Smooth muscle cell (in vitro differentiated cells): ENCODE results near the gene SNAP29. TPM values are rescaled to one million over a fixed set of nuclear protein-coding genes. Genes with fewer than 3 reads are reported as not detected.

Source experiments
- DNase-seq: peaks from one replicate; lab custom pipeline; 2025; ENCODE audit not compliant: unreplicated experiment; lab: John Stamatoyannopoulos, UW
- H2AFZ ChIP-seq: fragments of 200-600 bp; sonication (generic); 2 replicates; pipeline ENCODE4 v1.6.0; 2016; ENCODE audit warnings: antibody characterized with exemption, low read depth, mild to moderate bottlenecking
- H3F3A ChIP-seq: fragments of 200-600 bp; sonication (generic); 2 replicates; pipeline ENCODE4 v1.6.0; 2017; ENCODE audit warnings: antibody characterized with exemption, low read depth
- H3K27ac ChIP-seq: fragments of 200-600 bp; sonication (generic); 2 replicates; pipeline ENCODE4 v1.5.1; 2016; ENCODE audit warnings: low read depth, mild to moderate bottlenecking
- H3K27me3 ChIP-seq: fragments of 200-600 bp; sonication (generic); 2 replicates; pipeline ENCODE4 v1.6.1; 2016; ENCODE audit warnings: low read depth, mild to moderate bottlenecking
- H3K36me3 ChIP-seq: fragments of 200-600 bp; sonication (generic); 2 replicates; pipeline ENCODE4 v1.5.1; 2016; ENCODE audit warnings: low read depth
- H3K4me1 ChIP-seq: fragments of 200-600 bp; sonication (generic); 2 replicates; pipeline ENCODE4 v1.5.1; 2016; ENCODE audit warnings: low read depth
- H3K4me2 ChIP-seq: fragments of 200-600 bp; sonication (generic); 2 replicates; pipeline ENCODE4 v1.6.0; 2016; ENCODE audit warnings: mild to moderate bottlenecking
- H3K4me3 ChIP-seq: fragments of 200-600 bp; sonication (generic); 2 replicates; pipeline ENCODE4 v1.5.1; 2016; ENCODE audit warnings: mild to moderate bottlenecking
- H3K79me2 ChIP-seq: fragments of 200-600 bp; sonication (generic); 2 replicates; pipeline ENCODE4 v1.6.0; 2016; ENCODE audit warnings: low read depth, mild to moderate bottlenecking
- H3K9ac ChIP-seq: fragments of 200-600 bp; sonication (generic); 2 replicates; pipeline ENCODE4 v1.6.0; 2016; ENCODE audit warnings: low read depth
- H3K9me3 ChIP-seq: fragments of 200-600 bp; sonication (generic); replicated peaks from 2 replicates; pipeline ENCODE4 v1.5.1; 2016; ENCODE audit warnings: low read depth
- H4K20me1 ChIP-seq: fragments of 200-600 bp; sonication (generic); 2 replicates; pipeline ENCODE4 v1.6.0; 2016; ENCODE audit warnings: low read depth
- WGBS: methylation state at CpG from one replicate; pipeline ENCODE4 v1.1.7; 2016; ENCODE audit warnings: low lambda C conversion rate; 5-methylcytosine and 5-hydroxymethylcytosine counted together
- polyA plus RNA-seq: library from polyadenylated mRNA; unstranded; fragments of >200 nt; fragmentation: Nextera tagmentation; extraction: Ambion mirVana; gene quantifications from 2 replicates; pipeline ENCODE4 v1.2.1, GENCODE V29; 2016
- total RNA-seq: library from RNA; depleted of rRNA; stranded (reverse); fragments of >200 nt; gene quantifications from 2 replicates; pipeline ENCODE4 v1.2.3, GENCODE V29; 2014
- TF ChIP-seq, protein P1 (sequence below): fragments of 200-600 bp; sonication (generic); IDR thresholded peaks from 2 replicates; pipeline ENCODE4 v1.5.1; 2017; ENCODE audit warnings: borderline replicate concordance, mild to moderate bottlenecking, antibody characterized with exemption; ENCODE audit not compliant: insufficient read depth, poor library complexity, severe bottlenecking

SNAP29 gene
- total and polyA plus RNA-seq, 2 experiments from 2014 or later: 9.4 to 28.8 TPM

DNA sequence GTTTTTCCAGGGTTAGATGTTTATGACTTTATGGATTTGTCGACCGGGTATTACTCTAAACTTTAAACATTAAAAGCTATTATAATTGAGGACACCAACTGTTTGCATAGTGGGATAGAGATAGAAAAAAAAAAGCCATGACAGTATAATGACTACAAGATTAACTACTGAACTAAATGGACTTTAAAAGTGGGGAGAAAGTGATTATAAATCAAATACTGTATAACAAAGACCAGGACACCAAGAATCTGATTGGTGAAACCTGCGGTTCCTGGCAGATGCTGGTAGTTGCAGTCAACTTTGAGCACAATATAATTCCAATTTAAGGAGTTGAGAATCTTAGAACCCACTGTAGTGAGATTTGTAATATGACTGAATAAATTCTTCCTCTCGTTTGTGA, 60.9 kb downstream of the SNAP29 start:
- TF ChIP-seq, protein P1, sequence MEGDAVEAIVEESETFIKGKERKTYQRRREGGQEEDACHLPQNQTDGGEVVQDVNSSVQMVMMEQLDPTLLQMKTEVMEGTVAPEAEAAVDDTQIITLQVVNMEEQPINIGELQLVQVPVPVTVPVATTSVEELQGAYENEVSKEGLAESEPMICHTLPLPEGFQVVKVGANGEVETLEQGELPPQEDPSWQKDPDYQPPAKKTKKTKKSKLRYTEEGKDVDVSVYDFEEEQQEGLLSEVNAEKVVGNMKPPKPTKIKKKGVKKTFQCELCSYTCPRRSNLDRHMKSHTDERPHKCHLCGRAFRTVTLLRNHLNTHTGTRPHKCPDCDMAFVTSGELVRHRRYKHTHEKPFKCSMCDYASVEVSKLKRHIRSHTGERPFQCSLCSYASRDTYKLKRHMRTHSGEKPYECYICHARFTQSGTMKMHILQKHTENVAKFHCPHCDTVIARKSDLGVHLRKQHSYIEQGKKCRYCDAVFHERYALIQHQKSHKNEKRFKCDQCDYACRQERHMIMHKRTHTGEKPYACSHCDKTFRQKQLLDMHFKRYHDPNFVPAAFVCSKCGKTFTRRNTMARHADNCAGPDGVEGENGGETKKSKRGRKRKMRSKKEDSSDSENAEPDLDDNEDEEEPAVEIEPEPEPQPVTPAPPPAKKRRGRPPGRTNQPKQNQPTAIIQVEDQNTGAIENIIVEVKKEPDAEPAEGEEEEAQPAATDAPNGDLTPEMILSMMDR: no peak
- Histone ChIP-seq H3K79me2 (peaks cover 75% of the 10 kb centered on the region), H3K4me2 (peak overlapping the region; percentile 96), H3K4me1 (peaks cover 17% of the 10 kb centered on the region), H4K20me1 (peaks cover 69% of the 10 kb centered on the region), H3K9me3 (no peaks in the 10 kb centered on the region), H2AFZ (no peak overlapping the region), H3K27ac (peak overlapping the region; percentile 10), H3K4me3 (peak overlapping the region; percentile 78), H3F3A (no peaks in the 10 kb centered on the region), H3K27me3 (no peaks in the 10 kb centered on the region), H3K36me3 (no peaks in the 10 kb centered on the region), H3K9ac (peak overlapping the region; percentile 94)
- WGBS: 17% methylated on average over 4 of the region's 4 CpGs
- DNase-seq: no peak

DNA sequence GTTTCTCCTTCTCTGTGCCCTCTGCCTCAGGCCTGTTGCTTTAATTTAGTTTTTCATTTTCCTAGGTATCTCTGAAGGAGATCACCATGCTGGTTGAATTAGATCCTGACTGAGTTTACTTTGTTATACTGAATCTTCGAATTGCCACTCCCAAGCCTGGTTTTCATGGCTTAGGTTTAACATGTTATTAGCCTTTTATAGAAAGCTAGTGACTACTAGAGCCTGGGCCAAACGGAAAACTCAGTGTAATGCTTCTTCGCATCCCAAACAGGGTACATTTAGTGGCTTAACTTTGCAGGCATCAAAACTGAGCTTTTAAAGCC, 62.0 kb downstream of the SNAP29 start:
- H3K9me3 ChIP-seq: no peaks in the 10 kb centered on the region
- no peaks in the 10 kb centered on the region for H3K27me3 ChIP-seq
- no peak overlapping the region for H2AFZ ChIP-seq
- H3K36me3 ChIP-seq: no peaks in the 10 kb centered on the region
- H3K79me2 ChIP-seq: peaks cover 86% of the 10 kb centered on the region
- H3K4me3 ChIP-seq: peak overlapping the region; percentile 78
- H3K27ac ChIP-seq: no peak overlapping the region
- peaks cover 80% of the 10 kb centered on the region for H4K20me1 ChIP-seq
- H3K4me2 ChIP-seq: peak overlapping the region; percentile 96
- no peak overlapping the region for H3K9ac ChIP-seq
- no peak for DNase-seq
- TF ChIP-seq, protein P1: no peak
- WGBS: 46% methylated on average over 3 of the region's 3 CpGs
- H3K4me1 ChIP-seq: peaks cover 24% of the 10 kb centered on the region
- no peaks in the 10 kb centered on the region for H3F3A ChIP-seq

DNA sequence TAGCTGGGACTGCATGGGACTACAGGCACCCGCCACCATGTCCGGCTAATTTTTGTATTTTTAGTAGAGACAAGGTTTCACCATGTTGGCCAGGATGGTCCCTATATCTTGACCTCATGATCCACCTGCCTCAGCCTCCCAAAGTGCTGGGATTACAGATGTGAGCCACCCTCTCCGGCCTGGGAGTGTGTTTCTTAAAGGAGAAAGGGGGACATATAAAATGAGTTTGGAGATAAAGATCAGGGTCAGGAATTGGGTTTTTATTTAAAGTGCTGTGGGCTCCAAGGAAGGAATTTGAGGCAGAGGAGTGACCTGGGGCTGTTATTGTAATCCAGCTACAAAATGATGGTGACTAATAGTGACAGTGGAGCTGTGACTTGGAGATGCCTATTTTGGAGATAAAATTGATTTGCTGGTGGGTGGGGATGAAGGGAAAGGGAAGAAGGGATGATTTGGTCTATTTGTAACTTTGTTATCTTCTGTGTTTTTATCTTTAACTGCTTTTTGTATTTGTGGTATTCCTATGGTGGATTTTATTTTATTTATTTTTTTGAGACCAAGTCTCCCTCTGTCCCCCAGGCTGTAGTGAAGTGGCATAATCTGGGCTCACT, 63.4 kb downstream of the SNAP29 start:
- Histone ChIP-seq H2AFZ (no peak overlapping the region), H3K4me2 (peak overlapping the region; percentile 20), H3K4me1 (peaks cover 29% of the 10 kb centered on the region), H3K36me3 (no peaks in the 10 kb centered on the region), H4K20me1 (peaks cover 95% of the 10 kb centered on the region), H3K79me2 (peaks cover 100% of the 10 kb centered on the region), H3K4me3 (no peak overlapping the region), H3K9me3 (no peaks in the 10 kb centered on the region), H3K27ac (no peak overlapping the region), H3K9ac (no peak overlapping the region), H3F3A (no peaks in the 10 kb centered on the region), H3K27me3 (no peaks in the 10 kb centered on the region)
- TF ChIP-seq, protein P1: no peak
- no peak for DNase-seq
- WGBS: 64% methylated on average over 3 of the region's 3 CpGs

DNA sequence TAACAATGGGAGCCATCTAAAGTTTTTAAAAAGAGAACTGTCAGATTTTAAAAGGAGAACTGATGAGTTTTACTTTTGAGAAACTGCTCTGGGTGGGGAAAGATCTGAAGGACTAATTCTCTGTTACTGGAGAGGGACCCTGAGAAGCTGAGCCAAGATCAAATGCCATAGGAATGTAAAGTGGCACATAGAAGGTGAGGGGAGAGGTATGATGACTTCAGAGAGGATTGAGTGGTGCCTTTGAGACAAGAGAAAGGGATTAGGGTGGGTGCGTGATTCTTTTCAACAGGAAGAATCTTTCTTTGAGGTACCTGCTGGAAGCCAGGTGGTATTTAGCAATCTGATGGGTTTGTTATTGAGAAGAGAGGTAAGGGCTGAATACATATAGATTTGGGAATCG, 67.4 kb downstream of the SNAP29 start:
- DNase-seq: no peak
- no peaks in the 10 kb centered on the region for H3K9me3 ChIP-seq
- no peak overlapping the region for H2AFZ ChIP-seq
- H4K20me1 ChIP-seq: peaks cover 100% of the 10 kb centered on the region
- H3K4me3 ChIP-seq: no peak overlapping the region
- H3K4me1 ChIP-seq: peaks cover 16% of the 10 kb centered on the region
- H3K27ac ChIP-seq: no peak overlapping the region
- peaks cover 100% of the 10 kb centered on the region for H3K79me2 ChIP-seq
- no peaks in the 10 kb centered on the region for H3K36me3 ChIP-seq
- 85% methylated on average over 2 of the region's 2 CpGs for WGBS
- TF ChIP-seq, protein P1: no peak
- no peak overlapping the region for H3K9ac ChIP-seq
- H3K4me2 ChIP-seq: no peak overlapping the region
- no peaks in the 10 kb centered on the region for H3K27me3 ChIP-seq
- H3F3A ChIP-seq: no peaks in the 10 kb centered on the region
